ENCODE data around the gene STPG2. TPM values are rescaled to one million over a fixed set of nuclear protein-coding genes. Genes with fewer than 3 reads are reported as not detected.

The STPG2 gene
- total and polyA plus RNA-seq, 3 experiments from 2014 or later = not detected

DNA sequence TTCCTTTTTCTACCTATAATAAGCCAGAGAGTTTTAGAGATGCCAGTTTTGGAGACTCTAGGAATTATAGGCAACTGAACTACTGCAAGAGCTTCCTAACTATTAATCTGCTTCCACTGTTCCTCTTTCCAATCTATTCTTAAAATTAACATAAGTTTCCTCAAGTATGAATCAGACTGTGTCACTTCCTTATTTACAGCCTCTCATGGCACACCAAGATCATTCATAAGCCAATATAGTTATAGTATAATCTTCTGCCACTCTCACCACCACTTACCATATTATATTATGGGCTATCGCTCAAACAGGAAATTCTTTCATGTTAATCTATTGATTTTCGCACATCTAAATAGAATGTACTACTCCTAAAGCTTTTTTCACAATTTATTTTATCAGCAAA, 383.5 kb downstream of the STPG2 start:
- ChIA-PET POLR2A (no interaction called here), CTCF (no interaction called here)
- Mint-ChIP-seq H3K27ac (no peak overlapping the region), H3K4me1 (no peaks in the 10 kb centered on the region), H3K9me3 (peaks cover 0 to 5% (median 3%) of the 10 kb centered on the region in 5 donors), H3K36me3 (no peaks in the 10 kb centered on the region), H3K27me3 (no peaks in the 10 kb centered on the region), H3K4me3 (no peak overlapping the region)
- Histone ChIP-seq H3K4me1 (ENCODE audit: insufficient read depth, low read length) (no peaks in the 10 kb centered on the region), H3K27ac (ENCODE audit: low read depth, low read length) (no peak overlapping the region), H3K4me3 (ENCODE audit: low read length) (no peak overlapping the region), H3K27me3 (ENCODE audit: insufficient read depth, low read length, poor library complexity, severe bottlenecking) (no peaks in the 10 kb centered on the region), H3K9me3 (ENCODE audit: low read length) (no peaks in the 10 kb centered on the region), H3K36me3 (ENCODE audit: insufficient read depth, low read length) (no peaks in the 10 kb centered on the region)
- DNase-seq = no peak

DNA sequence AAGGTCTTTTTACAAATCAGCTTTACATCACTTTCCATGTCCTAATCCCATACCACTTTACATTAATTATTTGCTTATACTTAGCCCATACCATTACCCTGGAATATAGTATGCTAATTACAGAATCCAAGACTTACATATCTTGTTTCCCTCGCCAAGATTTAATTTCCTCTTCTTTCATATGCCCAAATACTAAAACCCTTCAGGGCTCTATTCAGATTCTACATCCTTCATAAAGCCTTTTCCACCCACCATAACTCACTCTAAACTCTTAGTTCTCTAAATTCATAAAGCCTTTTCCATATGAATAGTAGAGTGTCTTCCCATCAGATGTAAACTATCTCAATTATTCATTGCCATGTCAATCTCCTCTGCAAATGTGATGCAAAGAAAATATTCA, 390.7 kb downstream of the STPG2 start:
- Histone ChIP-seq H3K4me3 (ENCODE audit: low read length) (no peak overlapping the region), H3K27me3 (ENCODE audit: insufficient read depth, low read length, poor library complexity, severe bottlenecking) (no peaks in the 10 kb centered on the region), H3K36me3 (ENCODE audit: insufficient read depth, low read length) (no peaks in the 10 kb centered on the region), H3K9me3 (ENCODE audit: low read length) (no peaks in the 10 kb centered on the region), H3K4me1 (ENCODE audit: insufficient read depth, low read length) (no peaks in the 10 kb centered on the region), H3K27ac (ENCODE audit: low read depth, low read length) (no peak overlapping the region)
- Mint-ChIP-seq H3K9me3 (peaks cover 0 to 15% (median 2%) of the 10 kb centered on the region in 5 donors), H3K27me3 (no peaks in the 10 kb centered on the region), H3K36me3 (no peaks in the 10 kb centered on the region), H3K27ac (no peak overlapping the region), H3K4me1 (no peaks in the 10 kb centered on the region), H3K4me3 (no peak overlapping the region)
- no peak for DNase-seq
- POLR2A ChIA-PET = no interaction called here
- CTCF ChIA-PET = no interaction called here

DNA sequence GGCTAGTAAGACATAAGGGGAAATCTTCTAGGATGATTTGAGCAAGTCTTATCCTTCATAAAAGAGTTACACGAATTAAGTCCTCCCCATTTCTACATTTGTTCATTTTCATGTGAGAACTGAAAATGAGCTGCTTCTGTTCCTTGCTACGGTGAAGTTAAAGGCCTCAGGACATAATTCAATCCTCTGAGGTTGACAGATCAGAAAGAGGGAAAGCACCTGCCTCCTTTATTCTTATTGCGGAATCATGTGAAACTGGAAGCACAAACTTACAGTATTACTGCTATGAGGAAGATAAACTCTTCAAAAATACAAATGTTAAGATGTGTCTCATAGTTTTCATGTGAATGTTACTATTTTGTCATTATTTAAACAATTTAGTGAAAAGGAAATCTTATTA, 395.3 kb downstream of the STPG2 start:
- no peak for DNase-seq
- Histone ChIP-seq H3K36me3 (ENCODE audit: insufficient read depth, low read length) (no peaks in the 10 kb centered on the region), H3K27ac (ENCODE audit: low read depth, low read length) (no peak overlapping the region), H3K9me3 (ENCODE audit: low read length) (no peaks in the 10 kb centered on the region), H3K4me1 (ENCODE audit: insufficient read depth, low read length) (no peaks in the 10 kb centered on the region), H3K27me3 (ENCODE audit: insufficient read depth, low read length, poor library complexity, severe bottlenecking) (no peaks in the 10 kb centered on the region), H3K4me3 (ENCODE audit: low read length) (no peak overlapping the region)
- Mint-ChIP-seq H3K27ac (no peak overlapping the region), H3K4me3 (no peak overlapping the region), H3K9me3 (peaks cover 0 to 13% (median 0%) of the 10 kb centered on the region in 5 donors), H3K27me3 (no peaks in the 10 kb centered on the region), H3K36me3 (no peaks in the 10 kb centered on the region), H3K4me1 (no peaks in the 10 kb centered on the region)
- ChIA-PET CTCF (no interaction called here), POLR2A (no interaction called here)

DNA sequence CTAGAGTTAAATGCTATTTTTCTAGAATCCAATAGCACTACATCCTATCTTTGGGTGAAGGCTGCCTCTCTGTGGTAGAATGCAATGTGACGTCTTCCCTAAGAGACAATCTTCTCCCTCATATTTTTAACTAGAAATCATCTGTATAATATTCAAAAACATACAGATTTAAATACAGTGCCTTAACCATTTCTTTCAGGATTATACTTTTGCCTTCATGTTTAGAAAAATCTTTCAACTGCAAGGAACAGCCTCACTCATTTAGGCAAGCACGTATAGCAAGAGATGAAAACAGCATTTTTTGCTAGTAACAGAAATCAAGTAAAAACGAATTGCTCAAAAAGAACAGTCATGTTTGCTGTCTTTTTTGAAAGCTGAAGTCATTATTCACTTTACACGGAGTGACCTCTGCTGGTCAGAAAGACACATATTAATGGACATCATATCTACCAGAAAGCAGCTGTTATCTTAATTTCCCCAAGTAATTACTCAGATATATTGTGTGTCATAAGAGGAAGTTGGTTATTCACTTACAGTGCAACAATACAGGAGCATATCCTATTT, 422.3 kb downstream of the STPG2 start:
- no peaks in the 10 kb centered on the region for H3K4me1 Mint-ChIP-seq
- DNase-seq = no peak
- ChIA-PET POLR2A (no interaction called here), CTCF (no interaction called here)
- no peak overlapping the region for H3K4me3 Mint-ChIP-seq
- H3K27me3 Mint-ChIP-seq = no peaks in the 10 kb centered on the region
- Histone ChIP-seq H3K27me3 (ENCODE audit: insufficient read depth, low read length, poor library complexity, severe bottlenecking) (no peaks in the 10 kb centered on the region), H3K4me3 (ENCODE audit: low read length) (no peak overlapping the region), H3K27ac (ENCODE audit: low read depth, low read length) (no peak overlapping the region), H3K9me3 (ENCODE audit: low read length) (no peaks in the 10 kb centered on the region), H3K36me3 (ENCODE audit: insufficient read depth, low read length) (no peaks in the 10 kb centered on the region), H3K4me1 (ENCODE audit: insufficient read depth, low read length) (no peaks in the 10 kb centered on the region)
- peaks cover 2 to 3% (median 3%) of the 10 kb centered on the region in 5 donors for H3K9me3 Mint-ChIP-seq
- H3K36me3 Mint-ChIP-seq = no peaks in the 10 kb centered on the region
- no peak overlapping the region for H3K27ac Mint-ChIP-seq

DNA sequence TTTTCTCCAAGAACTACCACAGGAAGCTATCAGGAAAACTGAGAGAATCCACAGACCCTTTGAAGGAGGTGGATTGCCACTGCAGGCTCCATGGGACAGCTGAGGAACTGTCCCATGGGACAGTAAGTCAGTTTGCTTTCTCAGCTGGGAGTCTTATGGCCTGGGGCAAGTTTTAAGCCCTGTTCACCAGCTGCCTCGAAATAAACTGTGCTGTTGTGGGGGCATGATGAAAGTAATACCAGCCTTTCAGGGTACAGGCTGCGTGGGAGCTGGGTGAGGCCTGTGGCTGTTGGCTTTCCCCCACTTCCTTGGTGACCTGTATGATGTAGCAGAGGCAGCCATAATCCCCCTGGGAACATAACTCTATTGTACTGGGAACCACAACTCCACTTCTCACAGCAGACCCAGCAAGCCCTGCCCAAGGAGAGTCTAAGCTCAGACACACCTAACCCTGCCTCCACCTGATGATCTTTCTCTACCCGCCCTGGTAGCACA, 452.1 kb downstream of the STPG2 start:
- ChIA-PET CTCF (no interaction called here), POLR2A (no interaction called here)
- Histone ChIP-seq H3K27me3 (ENCODE audit: insufficient read depth, low read length, poor library complexity, severe bottlenecking) (no peaks in the 10 kb centered on the region), H3K36me3 (ENCODE audit: insufficient read depth, low read length) (no peaks in the 10 kb centered on the region), H3K9me3 (ENCODE audit: low read length) (peaks cover 4% of the 10 kb centered on the region), H3K4me1 (ENCODE audit: insufficient read depth, low read length) (no peaks in the 10 kb centered on the region), H3K4me3 (ENCODE audit: low read length) (no peak overlapping the region), H3K27ac (ENCODE audit: low read depth, low read length) (no peak overlapping the region)
- H3K27ac Mint-ChIP-seq = no peak overlapping the region
- peaks cover 9 to 42% (median 22%) of the 10 kb centered on the region in 5 donors for H3K9me3 Mint-ChIP-seq
- H3K4me3 Mint-ChIP-seq = no peak overlapping the region
- H3K27me3 Mint-ChIP-seq = no peaks in the 10 kb centered on the region
- no peak for DNase-seq
- no peaks in the 10 kb centered on the region for H3K4me1 Mint-ChIP-seq
- peaks cover 0 to under 1% (median 0%) of the 10 kb centered on the region in 3 donors for H3K36me3 Mint-ChIP-seq

DNA sequence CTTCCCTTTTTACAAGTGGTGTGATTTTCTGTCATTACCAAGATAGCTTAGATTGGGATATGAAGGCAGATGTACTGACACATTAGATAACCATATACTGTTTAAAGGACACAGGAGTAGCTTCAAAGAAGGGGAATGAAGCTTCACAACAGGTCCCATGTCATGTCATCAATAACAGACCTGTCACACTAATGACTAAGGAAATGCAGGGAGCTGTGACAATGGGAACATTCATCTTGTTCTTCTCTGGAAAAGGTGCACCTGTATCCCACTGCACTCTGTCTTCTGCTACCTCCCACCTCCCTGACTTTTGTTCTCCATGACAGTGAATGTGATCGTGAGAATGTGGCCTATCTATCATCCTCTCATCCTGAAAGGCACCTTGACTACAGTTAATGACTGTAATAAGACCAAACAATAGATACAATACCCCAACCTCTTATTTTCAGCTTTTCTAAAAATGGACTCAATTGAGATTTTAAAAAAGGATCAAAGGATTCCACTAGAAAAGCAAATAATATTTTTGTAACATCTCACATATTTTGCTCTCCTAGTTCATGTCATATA, 472.5 kb downstream of the STPG2 start:
- peaks cover 0 to 2% (median 0%) of the 10 kb centered on the region in 5 donors for H3K9me3 Mint-ChIP-seq
- H3K36me3 Mint-ChIP-seq = no peaks in the 10 kb centered on the region
- no peaks in the 10 kb centered on the region for H3K4me1 Mint-ChIP-seq
- H3K4me3 Mint-ChIP-seq = no peak overlapping the region
- Histone ChIP-seq H3K4me3 (ENCODE audit: low read length) (no peak overlapping the region), H3K36me3 (ENCODE audit: insufficient read depth, low read length) (no peaks in the 10 kb centered on the region), H3K27me3 (ENCODE audit: insufficient read depth, low read length, poor library complexity, severe bottlenecking) (no peaks in the 10 kb centered on the region), H3K9me3 (ENCODE audit: low read length) (no peaks in the 10 kb centered on the region), H3K4me1 (ENCODE audit: insufficient read depth, low read length) (no peaks in the 10 kb centered on the region), H3K27ac (ENCODE audit: low read depth, low read length) (no peak overlapping the region)
- ChIA-PET POLR2A (no interaction called here), CTCF (no interaction called here)
- no peak overlapping the region for H3K27ac Mint-ChIP-seq
- DNase-seq = no peak
- H3K27me3 Mint-ChIP-seq = no peaks in the 10 kb centered on the region

DNA sequence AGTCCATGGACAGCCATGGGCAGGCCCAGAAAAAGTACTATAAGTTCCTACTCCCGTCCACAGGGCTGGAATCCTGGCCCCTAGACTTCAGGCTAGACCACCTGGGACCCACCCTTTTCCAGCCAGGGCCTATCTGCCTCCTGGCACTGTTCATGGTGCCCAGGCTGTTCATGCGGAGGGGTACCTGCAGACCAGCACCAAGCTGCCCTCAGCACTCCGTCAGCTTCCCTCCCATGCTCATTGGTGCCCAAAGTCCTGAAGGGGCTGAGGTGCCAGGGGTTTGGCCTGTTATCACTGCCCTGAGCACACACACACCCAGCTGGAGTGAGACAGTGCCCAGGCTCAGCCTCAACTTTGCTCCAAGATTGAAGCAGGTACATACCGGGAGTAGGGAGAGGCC, 477.7 kb downstream of the STPG2 start:
- POLR2A ChIA-PET = no interaction called here
- CTCF ChIA-PET = no interaction called here
- peaks cover 0 to 8% (median 3%) of the 10 kb centered on the region in 5 donors for H3K9me3 Mint-ChIP-seq
- Histone ChIP-seq H3K4me1 (ENCODE audit: insufficient read depth, low read length) (no peaks in the 10 kb centered on the region), H3K9me3 (ENCODE audit: low read length) (peaks cover 5% of the 10 kb centered on the region), H3K4me3 (ENCODE audit: low read length) (no peak overlapping the region), H3K27me3 (ENCODE audit: insufficient read depth, low read length, poor library complexity, severe bottlenecking) (no peaks in the 10 kb centered on the region), H3K36me3 (ENCODE audit: insufficient read depth, low read length) (no peaks in the 10 kb centered on the region), H3K27ac (ENCODE audit: low read depth, low read length) (no peak overlapping the region)
- no peak for DNase-seq
- H3K36me3 Mint-ChIP-seq = no peaks in the 10 kb centered on the region
- H3K4me3 Mint-ChIP-seq = no peak overlapping the region
- no peaks in the 10 kb centered on the region for H3K27me3 Mint-ChIP-seq
- H3K4me1 Mint-ChIP-seq = no peaks in the 10 kb centered on the region
- no peak overlapping the region for H3K27ac Mint-ChIP-seq

DNA sequence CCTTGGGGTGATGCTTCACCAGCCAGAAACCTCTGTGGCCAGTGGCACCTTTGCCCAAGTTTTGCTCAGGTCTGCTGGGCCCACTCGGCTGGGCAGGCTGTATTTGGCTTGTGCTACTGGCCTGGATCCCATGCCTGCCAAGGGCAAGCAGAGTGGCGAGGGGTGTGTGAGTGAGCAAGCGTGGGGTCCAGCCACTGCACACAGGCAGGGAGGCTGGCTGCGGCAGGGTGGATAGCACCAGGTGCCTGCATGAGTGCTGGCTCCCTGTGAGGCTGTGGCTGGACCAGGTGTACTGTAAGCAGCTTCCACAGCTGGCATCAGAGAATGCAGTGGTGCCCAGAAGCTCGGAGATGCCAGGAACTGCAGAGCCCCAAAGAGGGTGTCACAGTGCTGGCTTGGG, 478.5 kb downstream of the STPG2 start:
- Mint-ChIP-seq H3K4me3 (no peak overlapping the region), H3K9me3 (peaks cover 0 to 8% (median 3%) of the 10 kb centered on the region in 5 donors), H3K4me1 (no peaks in the 10 kb centered on the region), H3K36me3 (no peaks in the 10 kb centered on the region), H3K27me3 (no peaks in the 10 kb centered on the region), H3K27ac (no peak overlapping the region)
- ChIA-PET POLR2A (no interaction called here), CTCF (no interaction called here)
- Histone ChIP-seq H3K27ac (ENCODE audit: low read depth, low read length) (no peak overlapping the region), H3K27me3 (ENCODE audit: insufficient read depth, low read length, poor library complexity, severe bottlenecking) (no peaks in the 10 kb centered on the region), H3K4me3 (ENCODE audit: low read length) (no peak overlapping the region), H3K4me1 (ENCODE audit: insufficient read depth, low read length) (no peaks in the 10 kb centered on the region), H3K9me3 (ENCODE audit: low read length) (peaks cover 5% of the 10 kb centered on the region), H3K36me3 (ENCODE audit: insufficient read depth, low read length) (no peaks in the 10 kb centered on the region)
- no peak for DNase-seq

Data from CD8-positive, alpha-beta memory T cell (primary cell).